GM18868 (cell line): ENCODE data around the gene ALDH3A1.

Experiments used
- ATAC-seq: cut with Tn5 transposase; IDR thresholded peaks from one replicate; pipeline ENCODE4 v1.9.1; 2021; ENCODE audit warnings: mild to moderate bottlenecking, moderate library complexity; ENCODE audit not compliant: unreplicated experiment

Gene ALDH3A1

DNA sequence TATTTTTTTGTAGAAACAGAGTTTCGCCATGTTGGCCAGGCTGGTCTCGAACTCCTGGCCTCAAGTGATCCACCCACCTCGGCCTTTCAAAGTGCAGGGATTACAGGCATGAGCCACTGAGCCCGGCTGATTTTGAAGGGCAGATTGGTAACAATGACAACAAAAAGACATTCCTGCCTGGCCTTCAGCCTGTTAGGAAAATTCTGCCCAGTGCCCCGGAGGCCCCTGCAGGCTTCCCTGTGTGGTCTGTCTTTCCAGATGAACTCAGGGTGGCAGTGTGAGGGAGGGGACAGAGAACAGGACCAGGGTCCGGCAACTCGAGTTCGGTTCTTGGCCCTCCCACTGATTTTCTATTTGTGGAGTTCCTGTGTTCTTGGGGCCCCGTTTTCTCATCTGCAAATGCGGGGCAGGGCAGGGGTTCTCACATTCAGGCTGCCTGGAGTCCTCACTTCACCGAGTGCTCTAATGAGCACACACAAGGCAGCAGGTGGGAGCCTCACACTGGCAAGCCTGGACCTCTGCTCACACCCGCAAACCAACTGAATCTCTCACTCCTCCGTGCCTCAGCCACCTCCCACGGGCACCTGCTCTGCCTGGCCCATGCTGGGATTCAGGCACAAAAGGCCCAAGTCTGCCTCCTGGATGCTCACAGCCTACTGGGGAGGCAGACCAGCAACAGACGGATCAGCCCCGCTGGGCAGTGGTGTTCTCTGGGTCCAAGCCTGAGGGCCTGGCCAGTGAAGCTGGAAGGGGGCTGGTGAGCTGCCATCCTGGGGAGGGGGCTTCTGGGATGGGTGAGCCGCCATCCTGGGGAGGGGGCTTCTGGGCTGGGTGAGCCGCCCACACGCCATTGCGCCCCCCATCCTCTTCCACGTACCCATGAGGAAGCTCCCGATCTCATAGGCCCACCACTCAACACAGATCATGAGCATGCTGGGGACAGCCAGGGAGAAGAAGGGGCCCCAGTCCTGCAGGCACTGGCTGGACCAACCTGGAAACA is 42.0 kb downstream of the ALDH3A1 start:
- no peak for ATAC-seq

GRCh38 chr17:19705201-19705600 is 42.9 kb downstream of the ALDH3A1 start:
- ATAC-seq = no peak

- ATAC-seq = no peak
These were observed 44.1 kb downstream of the ALDH3A1 start for GRCh38 chr17:19703828-19704613.

DNA sequence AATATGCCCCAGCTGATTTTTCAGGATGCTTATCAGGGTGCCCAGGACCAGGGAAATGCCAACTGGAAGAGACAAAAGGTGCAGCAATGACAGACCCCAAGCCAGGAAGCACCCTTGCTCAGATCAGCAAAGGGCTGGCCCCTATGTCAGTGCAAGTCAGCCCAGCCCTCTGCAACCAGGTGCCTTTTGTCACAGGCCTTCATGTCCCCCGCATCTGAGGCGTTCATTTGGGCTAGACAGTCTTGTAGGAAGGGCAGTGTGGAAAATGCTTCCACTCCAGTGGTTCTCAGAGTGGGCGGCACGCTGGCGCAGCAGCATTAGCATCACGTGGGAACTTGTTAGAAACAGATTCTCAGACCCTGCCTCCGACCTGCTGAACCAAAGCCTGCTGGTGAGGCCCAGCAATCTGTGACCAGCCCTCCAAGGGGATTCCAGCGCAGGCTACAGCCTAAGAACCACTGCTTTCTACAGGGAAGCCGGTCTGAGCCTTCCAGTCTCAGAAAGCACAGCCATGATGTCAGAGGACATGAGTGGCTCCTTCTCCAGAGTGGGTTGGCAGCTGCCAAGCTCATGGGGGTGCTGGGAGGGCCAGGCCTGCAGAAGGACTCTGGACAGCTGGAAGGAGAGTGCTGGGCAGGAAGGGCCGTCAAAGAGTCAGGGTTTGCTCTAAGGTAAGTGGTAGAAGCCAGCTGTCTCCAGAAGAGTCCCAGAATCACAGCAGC is 44.8 kb downstream of the ALDH3A1 start:
- no peak for ATAC-seq

DNA sequence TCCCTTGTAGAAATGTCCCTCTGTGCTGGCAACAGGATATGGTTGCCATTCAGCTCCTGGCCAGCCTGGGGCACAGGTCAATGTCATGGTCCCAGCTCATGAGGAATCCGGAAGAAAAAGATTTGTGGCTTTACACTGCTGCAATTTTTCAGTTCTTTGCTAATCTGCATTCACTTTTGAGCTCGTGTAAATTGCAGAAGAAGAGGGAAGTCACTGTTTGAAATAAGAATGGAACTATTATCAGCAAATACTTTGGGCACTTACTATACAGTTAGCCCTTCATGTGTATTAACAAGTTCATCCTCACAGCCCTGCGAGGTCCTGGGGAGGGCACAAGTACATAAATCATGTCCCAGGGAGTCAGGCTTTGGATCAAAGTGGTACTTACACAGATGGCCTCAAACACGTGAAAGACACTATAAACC is 45.9 kb downstream of the ALDH3A1 start:
- ATAC-seq = no peak
